Fibroblast of lung (primary cell): ENCODE results near the gene ECE2.

Source experiments
- CTCF ChIP-seq, 2 donors: IDR thresholded peaks in 1 of 2; conservative IDR thresholded peaks in 1 of 2; 1 replicate in 1 of 2; 2 replicates in 1 of 2; pipeline ENCODE4 v1.5.1; 2011 to 2012; ENCODE audit warnings: low read length in 2 of 2, control low read depth in 1 of 2, inconsistent platforms in 1 of 2, low read depth in 1 of 2, mild to moderate bottlenecking in 1 of 2
- EZH2 ChIP-seq: IDR thresholded peaks from 2 replicates; pipeline ENCODE4 v1.5.1; 2012; ENCODE audit warnings: low read length, control low read depth, mild to moderate bottlenecking; ENCODE audit errors: missing control alignments

DNA sequence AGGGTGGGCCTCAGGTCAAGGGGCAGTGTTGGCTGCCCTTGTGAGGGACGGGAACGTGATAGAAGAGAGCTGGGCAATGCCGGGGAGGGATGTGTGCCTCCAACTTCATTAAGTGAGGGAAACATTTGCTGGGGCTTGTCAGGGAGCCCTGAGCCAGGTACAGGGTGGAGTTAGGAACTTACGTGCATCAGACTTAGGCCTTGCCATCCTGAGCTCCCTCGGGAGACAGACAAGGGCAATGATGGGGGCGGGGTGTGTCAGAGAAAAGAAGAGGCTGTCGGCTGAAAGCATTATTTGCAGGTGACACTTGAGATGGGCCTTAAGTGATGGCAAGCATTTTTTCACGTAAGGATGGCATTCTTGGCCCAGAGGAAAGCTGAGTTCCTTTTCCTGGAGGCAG is 63.2 kb downstream of the ECE2 start:
- no peak for TF ChIP-seq EZH2
- TF ChIP-seq CTCF (conservative IDR thresholded peaks at IDR 0.05 in 1 of 2, IDR thresholded peaks at IDR 0.05 in 1 of 2; ENCODE audit: low read depth in 1 of 2, low read length in 2 of 2): no peak
